Measurements from ENCODE around the gene IGFL4.

IGFL4 gene

GRCh38 chr19:46063201-46063600 lies 22.4 kb upstream of the IGFL4 start:
- no peak for DNase-seq (ENCODE audit: low spot score)

- DNase-seq (ENCODE audit: low spot score), result no peak
Measured at GRCh38 chr19:46060012-46060411, 19.2 kb upstream of the IGFL4 start.

- no peak for DNase-seq (ENCODE audit: low spot score)
Measured at GRCh38 chr19:46058778-46059177, 18.0 kb upstream of the IGFL4 start.

- DNase-seq (ENCODE audit: low spot score), result no peak
Measured at GRCh38 chr19:46056536-46056935, 15.7 kb upstream of the IGFL4 start.

DNA sequence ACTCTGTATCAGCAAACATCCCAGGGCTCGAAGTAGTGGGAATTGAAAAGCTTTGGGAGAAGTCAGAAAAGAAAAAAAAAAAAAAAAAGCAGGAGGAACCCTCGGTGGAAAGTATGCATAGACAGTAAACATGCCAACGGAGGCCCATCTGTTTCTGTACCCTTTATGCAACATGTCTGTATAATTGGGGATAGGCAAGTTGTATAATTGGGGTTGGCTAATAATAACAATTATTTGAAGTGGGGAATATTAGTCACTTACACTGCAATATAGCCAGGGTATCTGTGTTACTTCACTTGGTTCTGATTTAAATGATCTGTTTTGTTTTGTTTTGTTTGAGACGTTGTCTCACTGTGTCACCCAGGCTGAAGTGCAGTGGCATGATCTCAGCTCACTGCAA lies 12.1 kb upstream of the IGFL4 start:
- no peak for DNase-seq (ENCODE audit: low spot score)

GRCh38 chr19:46049597-46049996 lies 8.8 kb upstream of the IGFL4 start:
- no peak for DNase-seq (ENCODE audit: low spot score)

DNA sequence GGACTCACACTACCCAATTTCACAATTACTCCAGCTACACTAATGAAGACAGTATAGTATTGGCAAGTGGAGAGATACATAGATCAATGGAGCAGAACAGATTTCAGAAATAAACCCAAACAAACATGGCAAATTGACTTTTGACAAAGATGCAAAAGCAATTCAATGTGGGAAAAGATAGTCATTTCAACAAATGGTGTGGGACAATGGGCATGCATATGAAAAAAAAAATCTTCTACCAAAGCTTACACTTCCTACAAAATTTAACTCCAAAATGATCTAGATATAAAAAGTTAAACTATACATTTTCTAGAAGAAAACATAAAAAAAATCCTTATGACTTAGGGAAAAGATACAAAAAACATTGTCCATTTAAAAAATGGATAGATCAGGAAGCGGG lies 2.7 kb upstream of the IGFL4 start:
- DNase-seq (ENCODE audit: low spot score), result no peak

GRCh38 chr19:46042252-46042883 lies 1.6 kb upstream of the IGFL4 start:
- DNase-seq (ENCODE audit: low spot score), result no peak

DNA sequence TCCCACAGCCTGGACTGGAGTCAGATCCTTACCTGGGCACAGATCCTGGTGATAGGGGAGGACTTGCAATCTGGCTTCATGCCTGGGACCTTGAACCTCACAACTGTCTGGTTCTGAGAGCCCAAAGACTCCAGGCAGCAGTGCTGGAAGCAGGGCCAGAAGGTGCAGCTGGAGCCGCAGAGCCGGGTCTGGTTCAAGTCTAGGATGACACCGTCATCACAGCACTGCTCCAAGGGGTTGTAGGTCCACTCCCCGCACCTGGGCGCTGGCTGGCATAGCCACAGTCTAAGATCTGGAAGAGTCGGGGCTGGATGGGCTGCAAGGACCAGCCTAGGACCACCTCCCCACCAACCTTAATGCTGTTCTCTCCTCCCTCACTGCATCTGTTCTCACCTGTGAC lies 677 bp downstream of the IGFL4 start:
- DNase-seq (ENCODE audit: low spot score), result no peak

DNA sequence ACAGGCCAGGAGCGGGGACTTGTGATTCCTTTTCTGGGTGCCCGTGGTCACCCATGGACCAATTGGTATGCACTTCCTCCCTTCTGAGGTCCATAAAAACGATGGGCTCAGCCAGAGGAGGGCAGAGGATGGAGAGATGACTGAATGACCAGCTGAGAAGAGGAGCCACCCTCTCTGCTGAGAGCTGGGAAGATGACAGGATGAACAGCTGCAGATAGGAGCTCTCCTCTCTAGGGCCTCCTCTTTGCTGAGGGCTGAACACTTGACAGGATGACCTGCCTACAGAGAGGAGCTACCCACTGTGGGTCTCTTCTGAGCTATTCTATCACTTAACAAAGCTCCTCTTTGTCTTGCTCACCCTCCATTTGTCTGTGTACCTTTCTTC lies 4.1 kb downstream of the IGFL4 start:
- no peak for DNase-seq (ENCODE audit: low spot score)

- no peak for DNase-seq (ENCODE audit: low spot score)
Measured at GRCh38 chr19:46035986-46036743, 4.6 kb downstream of the IGFL4 start.

- no peak for DNase-seq (ENCODE audit: low spot score)
Measured at GRCh38 chr19:46035546-46035945, 5.3 kb downstream of the IGFL4 start.

GRCh38 chr19:46033401-46033800 lies 7.4 kb downstream of the IGFL4 start:
- no peak for DNase-seq (ENCODE audit: low spot score)

- DNase-seq (ENCODE audit: low spot score), result no peak
Measured at GRCh38 chr19:46032597-46033025, 8.2 kb downstream of the IGFL4 start.

GRCh38 chr19:46031781-46032596 lies 8.8 kb downstream of the IGFL4 start:
- DNase-seq (ENCODE audit: low spot score), result no peak

DNA sequence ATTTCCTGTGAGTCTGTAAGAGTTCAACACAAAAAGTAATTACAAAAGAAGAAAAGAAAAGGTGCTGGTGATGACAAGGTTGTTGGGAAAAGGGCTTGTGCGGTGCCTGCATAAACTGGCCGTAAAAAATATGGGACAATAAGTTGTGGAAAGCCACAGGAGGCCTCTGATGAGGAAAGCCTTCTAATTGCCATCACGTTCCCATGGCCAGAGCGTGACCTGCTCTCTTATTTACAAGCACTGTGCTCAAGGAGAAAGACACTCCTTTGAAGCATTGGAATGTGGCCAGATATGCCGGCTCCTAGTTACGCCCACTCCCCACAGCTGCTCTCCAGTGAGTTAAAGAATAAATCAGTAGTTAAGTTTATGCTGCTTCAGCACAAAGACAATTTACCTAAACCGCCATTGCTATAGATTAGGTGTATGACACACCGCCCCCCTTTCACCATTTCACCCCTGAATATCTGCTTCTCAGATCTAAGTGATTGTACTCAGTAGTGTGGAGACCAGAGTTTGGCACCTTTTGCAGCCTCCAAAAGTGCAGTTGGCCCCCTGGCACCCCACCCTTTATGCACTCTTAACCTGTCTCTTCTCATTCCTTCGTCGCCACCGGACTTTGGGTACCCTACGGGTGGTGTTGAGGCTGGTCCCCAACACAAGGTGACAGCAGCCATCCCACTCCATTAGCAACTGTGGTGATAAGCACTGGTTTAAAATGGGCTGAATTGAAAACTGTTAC lies 9.8 kb downstream of the IGFL4 start:
- DNase-seq (ENCODE audit: low spot score), result no peak

DNA sequence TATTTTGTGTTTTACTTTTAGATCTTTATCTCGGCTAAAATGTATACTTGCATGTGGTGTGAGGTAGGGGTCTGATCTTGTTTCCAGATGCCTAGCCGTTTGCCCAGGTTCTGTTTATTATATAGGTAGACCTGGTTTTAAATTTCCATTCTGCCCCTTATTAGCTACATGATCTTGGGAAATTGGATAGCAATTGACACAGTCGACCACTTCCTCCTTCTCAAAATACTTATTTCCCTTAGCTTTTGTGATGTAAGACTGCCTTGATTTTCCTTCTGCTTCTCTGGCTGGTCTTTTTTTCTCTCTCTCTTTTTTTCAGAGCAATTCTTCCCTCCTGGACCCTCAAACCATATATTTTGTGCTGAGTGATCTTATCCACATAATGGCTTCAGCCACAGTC lies 15.0 kb downstream of the IGFL4 start:
- no peak for DNase-seq (ENCODE audit: low spot score)

DNA sequence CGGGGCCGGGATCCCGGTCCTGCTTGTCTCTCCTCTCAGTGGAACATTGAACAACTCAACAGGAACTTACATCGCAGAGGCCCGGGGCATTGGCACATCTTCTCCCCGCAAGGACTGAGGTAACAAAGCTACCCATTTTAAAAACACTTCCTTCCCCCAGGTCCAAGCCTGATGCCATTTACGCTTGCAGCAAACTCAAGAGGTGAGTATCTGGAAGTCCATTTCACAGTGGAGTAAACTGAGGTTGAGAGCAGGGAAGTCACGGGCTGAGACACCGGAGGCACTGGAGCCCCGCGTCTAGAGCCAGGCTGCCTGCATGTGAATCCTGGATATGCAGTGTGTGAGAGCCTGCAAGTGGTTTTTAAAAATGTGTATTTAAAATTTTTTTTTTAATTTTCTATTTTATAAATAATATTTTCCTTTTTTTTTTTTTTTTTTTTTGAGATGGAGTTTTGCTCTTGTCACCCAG lies 17.5 kb downstream of the IGFL4 start:
- DNase-seq (ENCODE audit: low spot score), result no peak

GRCh38 chr19:46022431-46023310 lies 18.1 kb downstream of the IGFL4 start, which contains the start of gene PGLYRP1:
Gene PGLYRP1 (minus strand): TSS chr19:46023053. CDS start chr19:46023021, 32 bp downstream.
- no peak for DNase-seq (ENCODE audit: low spot score)

DNA sequence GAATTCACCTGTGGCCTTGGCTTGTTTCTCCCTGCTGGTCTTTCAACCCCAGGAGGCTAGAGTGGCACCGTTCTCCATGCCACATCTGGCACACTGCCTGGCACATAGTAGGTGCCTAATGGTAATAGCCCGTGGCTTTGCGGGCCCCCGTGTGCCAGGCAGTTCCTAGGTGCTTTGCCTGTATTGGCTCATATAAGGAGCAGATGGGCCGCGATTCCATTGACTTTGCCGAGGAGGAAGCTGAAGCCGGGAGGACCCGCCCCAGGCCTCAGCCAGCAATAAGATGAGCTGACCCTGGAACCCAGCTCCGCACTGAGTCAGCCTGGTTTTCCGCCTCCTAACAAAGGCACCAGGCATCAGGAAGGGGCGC lies 18.8 kb downstream of the IGFL4 start:
- DNase-seq (ENCODE audit: low spot score), result no peak

DNA sequence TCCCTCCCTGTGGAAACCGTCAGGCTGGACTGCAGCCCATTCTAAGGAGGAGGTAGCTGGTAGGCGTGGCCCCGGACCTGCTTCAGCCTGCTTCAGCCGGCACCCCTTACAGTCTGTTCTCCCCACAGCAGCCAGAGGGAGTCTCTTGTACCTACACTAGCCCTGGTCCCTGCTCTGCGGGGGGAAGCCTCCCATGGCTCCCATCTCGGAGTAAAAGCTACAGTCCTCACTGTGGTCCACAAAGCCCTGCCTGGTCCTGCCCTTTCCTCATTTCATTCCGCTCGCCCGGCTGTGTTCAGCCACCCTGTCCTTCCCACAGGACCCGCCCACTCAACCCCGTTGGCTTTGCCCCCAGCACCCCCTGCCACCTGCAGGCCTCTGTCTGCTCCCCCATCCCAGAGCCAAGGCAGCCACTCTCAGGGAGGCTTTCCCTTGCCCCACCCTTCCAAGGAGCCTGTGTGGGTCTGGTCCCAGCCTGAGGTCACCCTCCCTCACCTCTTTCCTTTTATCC lies 19.2 kb downstream of the IGFL4 start:
- DNase-seq (ENCODE audit: low spot score), result no peak

Measured in Ammon's horn (tissue), 1 donor.